GM19452 (cell line): ENCODE data around the gene MYH2.

Experiments
- ATAC-seq: cut with Tn5 transposase; IDR thresholded peaks from one replicate; pipeline ENCODE4 v1.9.1; 2021; ENCODE audit not compliant: unreplicated experiment

The MYH2 gene

GRCh38 chr17:10516638-10517037 is 32.8 kb downstream of the MYH2 start:
- ATAC-seq = no peak

- ATAC-seq = no peak
These were observed 33.4 kb downstream of the MYH2 start for GRCh38 chr17:10516065-10516464.

GRCh38 chr17:10513299-10514067 is 36.0 kb downstream of the MYH2 start:
- ATAC-seq = no peak

GRCh38 chr17:10512856-10513255 is 36.6 kb downstream of the MYH2 start:
- no peak for ATAC-seq

GRCh38 chr17:10499950-10500349 is 49.5 kb downstream of the MYH2 start:
- no peak for ATAC-seq

- ATAC-seq = no peak
These were observed 57.5 kb downstream of the MYH2 start for GRCh38 chr17:10492004-10492403.

- ATAC-seq = no peak
These were observed 67.2 kb downstream of the MYH2 start for GRCh38 chr17:10482252-10482651.

- ATAC-seq = no peak
These were observed 71.8 kb downstream of the MYH2 start for GRCh38 chr17:10477701-10478100.

- ATAC-seq = no peak
These were observed 74.9 kb downstream of the MYH2 start for GRCh38 chr17:10474536-10474935.

GRCh38 chr17:10471858-10472257 is 77.6 kb downstream of the MYH2 start:
- ATAC-seq = no peak
